DLD1 (cell line): Measurements from ENCODE around the gene PODXL2.

Experiments
- in situ Hi-C: cut with HindIII; loops from 2 replicates; pipeline ENCODE4 v1.10.0; 2017; ENCODE audit warnings: low sequenced_read_pairs

The PODXL2 gene

GRCh38 chr3:127628788-127629466 lies at the start of gene PODXL2:
TSS of gene PODXL2 (plus strand) at chr3:127629185. CDS start at chr3:127629220, 35 bp downstream.
- in situ Hi-C loops: no loop called here

GRCh38 chr3:127580327-127581060 lies 48.5 kb upstream of the PODXL2 start:
- in situ Hi-C loops: no loop called here

- in situ Hi-C loops: no loop called here
These were observed 44.3 kb upstream of the PODXL2 start for GRCh38 chr3:127584734-127585133.

GRCh38 chr3:127585163-127585812 lies 43.7 kb upstream of the PODXL2 start:
- in situ Hi-C loops: no loop called here

GRCh38 chr3:127585813-127586413 lies 43.1 kb upstream of the PODXL2 start:
- in situ Hi-C loops: no loop called here

GRCh38 chr3:127587876-127588275 lies 41.1 kb upstream of the PODXL2 start:
- in situ Hi-C loops: no loop called here

GRCh38 chr3:127588806-127589577 lies 40.0 kb upstream of the PODXL2 start:
- in situ Hi-C loops: no loop called here

- in situ Hi-C loops: no loop called here
These were observed 39.2 kb upstream of the PODXL2 start for GRCh38 chr3:127589600-127590281.

- in situ Hi-C loops: no loop called here
These were observed 38.7 kb upstream of the PODXL2 start for GRCh38 chr3:127590282-127590592.

GRCh38 chr3:127590593-127591465 lies 38.2 kb upstream of the PODXL2 start, which contains the start of gene TPRA1:
TSS of gene TPRA1 (minus strand) at chr3:127590733. CDS start at chr3:127580146, 10,587 bp downstream.
- in situ Hi-C loops: no loop called here

- in situ Hi-C loops: no loop called here
These were observed 35.8 kb upstream of the PODXL2 start for GRCh38 chr3:127593178-127593577.

- in situ Hi-C loops: no loop called here
These were observed 33.7 kb upstream of the PODXL2 start for GRCh38 chr3:127595303-127595702.

GRCh38 chr3:127597020-127597771 lies 31.8 kb upstream of the PODXL2 start:
- in situ Hi-C loops: no loop called here

GRCh38 chr3:127598841-127599570 lies 30.0 kb upstream of the PODXL2 start:
- in situ Hi-C loops: no loop called here

- in situ Hi-C loops: no loop called here
These were observed 28.1 kb upstream of the PODXL2 start for GRCh38 chr3:127600749-127601456.

- in situ Hi-C loops: no loop called here
These were observed 24.9 kb upstream of the PODXL2 start for GRCh38 chr3:127604035-127604434.

GRCh38 chr3:127604546-127605165 lies 24.3 kb upstream of the PODXL2 start:
- in situ Hi-C loops: no loop called here
